GM15510 (cell line): ENCODE measurements around the gene IFIT2.

ENCODE experiments used
- POLR2A ChIP-seq: IDR thresholded peaks from 3 replicates; pipeline ENCODE4 v1.6.1; 2011; ENCODE audit warnings: borderline replicate concordance; ENCODE audit not compliant: insufficient read length; ENCODE audit errors: extremely low read depth

IFIT2 gene, protein sequence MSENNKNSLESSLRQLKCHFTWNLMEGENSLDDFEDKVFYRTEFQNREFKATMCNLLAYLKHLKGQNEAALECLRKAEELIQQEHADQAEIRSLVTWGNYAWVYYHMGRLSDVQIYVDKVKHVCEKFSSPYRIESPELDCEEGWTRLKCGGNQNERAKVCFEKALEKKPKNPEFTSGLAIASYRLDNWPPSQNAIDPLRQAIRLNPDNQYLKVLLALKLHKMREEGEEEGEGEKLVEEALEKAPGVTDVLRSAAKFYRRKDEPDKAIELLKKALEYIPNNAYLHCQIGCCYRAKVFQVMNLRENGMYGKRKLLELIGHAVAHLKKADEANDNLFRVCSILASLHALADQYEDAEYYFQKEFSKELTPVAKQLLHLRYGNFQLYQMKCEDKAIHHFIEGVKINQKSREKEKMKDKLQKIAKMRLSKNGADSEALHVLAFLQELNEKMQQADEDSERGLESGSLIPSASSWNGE

DNA sequence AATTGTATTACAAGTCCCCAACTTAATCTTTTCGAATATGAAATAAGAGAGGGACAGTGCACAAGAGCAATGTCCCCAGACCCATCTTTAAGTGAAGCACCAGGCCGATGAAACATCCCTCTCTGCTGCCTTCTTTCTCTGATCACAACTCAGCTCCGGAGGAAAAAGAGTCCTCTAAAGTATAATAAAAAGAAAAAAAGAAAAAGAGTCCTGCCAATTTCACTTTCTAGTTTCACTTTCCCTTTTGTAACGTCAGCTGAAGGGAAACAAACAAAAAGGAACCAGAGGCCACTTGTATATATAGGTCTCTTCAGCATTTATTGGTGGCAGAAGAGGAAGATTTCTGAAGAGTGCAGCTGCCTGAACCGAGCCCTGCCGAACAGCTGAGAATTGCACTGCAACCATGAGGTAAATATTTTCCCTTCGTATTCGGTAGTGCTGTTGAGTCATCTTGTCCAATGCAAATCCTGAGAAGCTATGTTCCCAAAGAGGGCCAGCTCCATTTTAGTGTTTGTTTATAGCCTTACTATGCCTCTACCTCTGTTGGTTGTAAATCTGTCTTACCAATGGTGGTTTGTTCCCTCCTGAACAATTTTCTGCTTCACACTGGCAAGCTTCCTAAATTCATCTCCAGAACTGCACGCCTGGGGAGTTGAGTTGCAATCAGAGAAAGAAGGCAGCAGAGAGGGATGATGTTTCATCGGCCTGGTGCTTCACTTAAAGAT is at the start of gene IFIT2:
IFIT2 (plus strand) TSS at position 326 of the 725 bp plus-strand sequence; CDS start at position 404, 78 bp downstream.
- peak; percentile 56 for TF ChIP-seq POLR2A

DNA sequence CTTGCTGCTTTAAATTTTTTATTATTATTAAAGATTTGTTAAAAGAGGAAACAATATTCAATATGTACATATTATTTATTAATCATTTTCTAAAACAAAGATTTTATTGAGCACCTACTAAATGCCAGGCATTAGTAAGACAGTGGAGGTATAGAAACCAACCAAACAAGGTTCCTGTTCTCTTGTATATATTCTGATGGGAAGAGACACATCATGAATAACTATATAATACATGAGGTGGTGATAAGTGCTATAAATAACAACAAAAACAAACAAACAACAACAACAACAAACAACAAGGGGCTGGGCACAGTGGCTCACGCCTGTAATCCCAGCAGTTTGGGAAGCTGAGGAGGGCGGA is 49.6 kb upstream of the IFIT2 start:
- TF ChIP-seq POLR2A = no peak

DNA sequence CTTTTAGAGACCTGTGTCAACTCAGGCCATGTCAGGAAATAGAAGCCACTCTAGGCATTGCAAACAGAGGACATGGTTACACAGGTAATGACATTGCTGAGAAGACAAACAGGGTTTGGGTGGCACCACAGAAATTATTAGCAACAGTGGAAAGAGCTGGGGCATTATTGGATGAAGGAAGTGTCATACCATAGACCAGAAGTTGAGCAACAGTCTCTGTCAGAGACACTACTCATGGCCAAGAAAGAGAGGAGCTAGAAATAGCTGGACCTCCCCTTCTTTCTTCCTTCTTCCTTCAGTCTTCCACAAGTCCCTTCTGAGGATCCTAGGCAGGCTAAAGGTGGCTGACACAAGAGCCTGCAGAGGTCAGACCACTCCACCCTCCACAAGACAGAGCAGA is 46.1 kb upstream of the IFIT2 start:
- TF ChIP-seq POLR2A = no peak

DNA sequence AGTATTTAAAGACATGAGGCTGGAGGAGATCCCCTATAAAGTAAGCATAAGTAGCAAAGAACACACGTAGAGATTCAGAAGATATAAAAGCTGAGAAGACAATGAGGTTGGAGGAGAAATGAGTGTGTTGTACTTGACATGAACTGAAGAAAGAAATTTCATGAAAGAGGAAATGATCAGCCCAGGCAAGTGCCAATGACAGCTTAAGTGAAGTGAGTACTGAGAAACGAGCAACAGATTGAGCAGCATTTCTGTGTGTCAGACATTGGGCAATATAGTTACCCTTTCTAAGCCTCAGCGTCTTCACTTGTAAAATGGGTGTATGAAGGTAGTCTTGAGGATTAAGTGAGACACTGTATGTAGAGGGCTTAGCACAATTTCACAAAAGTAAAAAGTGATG is 45.5 kb upstream of the IFIT2 start:
- TF ChIP-seq POLR2A = no peak

DNA sequence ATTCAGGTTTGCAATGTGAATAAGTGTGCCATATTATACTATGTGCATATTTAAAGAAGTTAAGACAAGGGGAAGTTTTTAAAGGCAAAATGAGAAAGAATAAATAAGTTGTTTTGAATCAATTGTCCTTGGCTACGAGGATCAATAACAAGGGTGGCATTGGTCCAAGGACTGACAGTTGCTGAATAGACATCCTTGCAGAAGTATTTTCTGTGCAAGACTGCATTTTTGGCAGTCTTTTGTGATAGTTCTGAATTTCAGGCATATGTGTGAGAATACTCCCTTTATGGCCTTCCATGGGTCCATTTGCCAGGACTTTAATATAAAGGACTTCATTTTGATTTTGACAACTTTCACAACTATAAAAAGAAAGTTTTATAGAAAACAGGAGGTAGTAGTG is 44.9 kb upstream of the IFIT2 start:
- no peak for TF ChIP-seq POLR2A

DNA sequence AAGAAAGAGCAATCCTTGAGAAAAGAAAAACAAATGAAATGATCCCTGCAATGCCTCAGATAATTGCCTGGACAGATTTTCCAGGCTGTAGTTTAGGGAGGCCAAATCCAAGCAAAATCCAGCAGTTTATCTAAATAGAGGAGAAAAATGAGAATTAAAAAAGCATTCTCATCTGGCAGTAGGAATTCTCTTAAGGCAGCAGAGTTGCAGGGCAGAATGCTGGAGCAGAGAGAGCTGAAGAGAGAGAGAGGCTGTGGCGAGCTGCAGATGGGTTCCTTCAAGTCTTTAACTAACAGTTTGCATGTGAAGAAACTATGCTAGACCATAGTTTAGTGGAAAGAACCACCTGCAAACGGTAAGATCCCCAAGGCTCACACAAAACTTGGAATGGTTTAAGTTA is 44.3 kb upstream of the IFIT2 start:
- TF ChIP-seq POLR2A = no peak

DNA sequence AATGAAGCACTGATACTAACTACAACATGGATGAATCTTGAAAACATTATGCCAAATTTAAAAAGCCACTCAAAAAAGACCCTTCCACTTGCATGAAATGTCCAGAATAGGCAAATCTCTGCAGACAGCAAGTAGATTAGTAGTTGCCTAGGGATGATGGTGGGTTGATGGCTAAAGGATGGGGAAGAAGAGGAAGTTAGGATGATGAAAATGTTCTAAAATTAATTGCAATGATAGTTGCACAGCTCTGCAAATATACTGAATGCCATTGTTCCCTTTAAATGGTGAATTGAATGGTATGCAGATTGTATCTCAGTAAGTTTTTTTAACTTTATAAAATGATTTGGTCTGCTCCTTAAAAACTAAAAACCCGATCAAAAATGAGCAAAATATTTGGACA is 43.0 kb upstream of the IFIT2 start:
- TF ChIP-seq POLR2A = no peak

DNA sequence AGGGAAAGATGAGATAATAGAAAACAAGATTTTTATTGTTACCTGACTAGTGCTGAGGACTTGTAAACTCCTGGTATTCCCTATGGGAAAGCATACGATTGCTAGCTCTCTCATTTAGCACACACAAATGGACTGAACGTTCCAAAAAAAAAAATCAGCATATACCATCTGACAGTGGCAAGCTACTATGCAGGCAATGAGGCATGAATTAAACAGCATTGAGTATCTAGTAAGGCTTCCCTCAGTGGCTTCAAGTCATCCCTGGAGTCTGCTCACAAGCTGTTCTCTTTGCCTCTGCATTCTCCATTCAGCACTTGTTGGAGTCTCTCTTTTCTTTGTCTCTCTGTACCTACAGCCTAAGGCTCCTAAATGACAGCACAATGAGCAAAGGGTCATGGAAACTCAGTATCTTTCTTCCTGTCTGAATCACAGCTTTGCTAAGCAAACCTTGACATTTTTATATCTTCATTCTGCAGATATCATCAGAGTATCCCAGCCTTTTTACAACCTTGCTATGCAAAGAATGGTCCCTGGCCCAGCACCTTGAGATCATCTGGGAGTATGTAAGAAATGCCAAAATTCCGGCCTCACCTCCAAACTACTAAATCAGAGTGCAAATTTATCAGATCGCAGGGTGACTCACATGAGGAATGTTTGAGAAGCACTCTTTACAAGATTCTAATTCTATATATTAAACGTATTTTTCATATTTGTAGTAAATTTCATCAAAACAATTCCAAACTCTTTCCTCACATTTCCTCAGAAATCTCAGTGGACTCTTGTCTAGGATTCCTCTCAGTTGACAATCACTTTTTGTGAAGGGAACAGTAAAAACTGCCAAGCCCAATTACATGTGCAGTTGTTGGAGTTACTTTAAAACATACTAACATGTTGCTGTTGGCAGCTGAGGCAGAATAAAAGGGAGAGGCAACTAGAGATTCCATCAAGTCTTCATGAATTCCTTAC is 39.5 kb upstream of the IFIT2 start:
- TF ChIP-seq POLR2A = no peak

DNA sequence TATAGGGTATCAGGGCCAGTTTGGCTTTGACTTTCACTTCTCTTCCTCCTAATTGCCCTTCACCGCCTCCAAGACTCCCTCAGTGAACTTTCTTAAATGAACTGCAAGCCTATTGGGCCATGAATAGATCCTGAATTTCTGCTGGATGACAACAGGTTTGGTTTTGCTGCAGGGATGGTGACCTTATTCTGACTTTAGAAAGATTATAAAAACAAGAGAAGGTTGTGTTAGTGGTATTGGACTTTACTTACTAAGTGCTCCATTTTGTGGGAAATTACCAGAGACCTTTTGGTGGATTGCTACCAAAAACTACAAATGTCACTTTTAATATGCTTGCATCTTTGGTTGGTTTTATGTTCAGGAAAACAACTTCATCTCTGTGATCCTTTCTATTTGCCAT is 38.8 kb upstream of the IFIT2 start:
- TF ChIP-seq POLR2A = no peak

DNA sequence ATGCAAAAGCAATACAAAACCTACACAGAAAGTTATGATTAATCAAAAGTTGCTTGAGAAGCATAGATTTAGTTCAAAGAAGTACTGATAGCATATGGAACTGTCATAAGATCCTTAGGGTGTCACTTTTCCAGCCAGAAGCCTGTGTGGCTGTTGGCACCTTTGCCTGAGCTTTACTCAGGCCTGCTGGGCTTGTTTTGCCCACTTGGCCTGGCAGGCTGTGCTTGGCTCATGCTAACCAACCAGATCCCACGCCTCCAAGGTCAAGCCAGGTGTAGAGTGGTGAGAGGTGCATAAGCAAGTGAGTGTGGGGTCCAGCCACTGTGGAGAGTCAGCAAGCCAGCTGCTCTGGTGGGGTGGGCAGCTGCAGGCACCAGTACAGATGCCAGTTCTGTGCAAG is 38.3 kb upstream of the IFIT2 start:
- TF ChIP-seq POLR2A = no peak

DNA sequence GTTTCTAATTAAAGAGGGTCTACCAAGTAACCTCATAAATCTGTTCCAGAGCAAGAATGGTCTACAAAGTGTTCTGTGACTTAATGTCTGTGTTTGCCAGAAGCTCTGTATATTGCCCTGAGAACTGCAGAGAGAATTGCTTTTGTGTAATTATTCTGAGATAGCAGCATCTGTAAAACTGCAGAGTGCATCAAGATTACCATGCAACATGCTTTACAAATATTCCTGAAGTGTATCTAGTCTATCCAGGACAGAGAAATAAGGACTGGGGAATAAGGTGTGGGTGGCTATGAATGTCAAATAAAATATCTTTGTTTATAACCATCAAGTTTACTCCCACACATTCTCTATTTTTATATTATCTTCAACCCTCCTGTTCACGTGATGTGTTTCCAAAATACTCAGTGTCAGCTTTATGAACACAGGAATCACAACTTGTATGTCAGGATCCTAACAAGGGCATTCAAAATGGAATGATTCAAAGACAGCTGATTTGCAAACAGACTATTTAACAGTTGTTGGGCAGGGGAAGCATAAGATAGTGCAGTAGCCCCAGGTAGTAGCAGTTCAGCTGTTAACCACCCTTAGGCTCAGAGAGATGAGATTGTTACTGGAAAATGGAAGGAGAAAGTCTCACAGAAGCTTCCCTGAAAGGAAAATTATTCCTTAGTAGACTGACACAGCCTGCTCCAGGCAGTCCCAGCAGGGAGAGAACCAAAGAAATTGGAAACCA is 35.0 kb upstream of the IFIT2 start:
- no peak for TF ChIP-seq POLR2A

DNA sequence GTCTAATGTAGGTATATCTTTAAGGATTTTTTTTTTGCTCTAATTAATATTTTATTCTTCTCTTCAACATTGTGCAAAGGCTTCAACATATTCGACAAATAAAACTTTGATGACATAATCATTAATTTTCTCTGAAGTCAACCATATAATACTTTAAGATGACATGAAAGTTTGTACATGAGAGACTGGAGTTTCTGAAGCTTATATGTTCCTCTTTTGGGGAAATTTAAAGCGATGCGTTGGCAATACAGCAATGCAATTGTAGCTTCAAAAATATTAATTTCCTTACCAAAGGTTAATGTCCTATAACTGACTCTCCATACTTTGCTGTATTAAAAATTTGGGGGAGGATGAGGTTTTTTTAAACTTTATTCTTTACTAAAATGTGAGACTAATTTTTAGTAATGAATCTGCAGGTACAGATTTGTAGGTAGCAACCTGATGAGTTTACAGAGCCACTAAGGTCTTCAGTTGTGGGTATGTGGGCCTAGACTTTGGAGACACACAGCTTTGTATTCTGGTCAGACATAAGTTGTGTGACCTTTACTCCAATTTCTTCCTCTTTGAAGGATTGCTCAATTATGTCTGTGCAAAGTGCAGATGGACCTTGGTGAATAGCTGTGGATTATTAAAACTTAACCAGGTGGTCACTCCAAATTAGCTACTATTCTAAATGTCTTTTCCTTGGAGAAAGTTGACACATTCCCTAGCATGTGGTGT is 32.3 kb upstream of the IFIT2 start:
- no peak for TF ChIP-seq POLR2A

DNA sequence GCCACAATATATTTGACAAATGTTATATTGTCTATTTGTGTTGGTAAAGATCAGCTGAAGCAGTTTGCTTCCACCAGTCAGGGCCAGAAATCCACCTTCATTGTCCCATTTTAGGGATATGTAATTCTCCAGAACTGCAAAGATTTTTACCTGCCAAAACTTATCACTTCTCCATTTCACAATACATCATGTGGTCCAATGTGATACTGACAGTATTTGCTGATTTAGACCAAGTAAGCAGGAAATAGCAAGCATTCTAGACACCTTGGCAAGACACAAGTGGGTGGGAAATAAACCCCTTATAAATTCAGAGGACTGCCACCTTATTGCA is 31.7 kb upstream of the IFIT2 start:
- no peak for TF ChIP-seq POLR2A

DNA sequence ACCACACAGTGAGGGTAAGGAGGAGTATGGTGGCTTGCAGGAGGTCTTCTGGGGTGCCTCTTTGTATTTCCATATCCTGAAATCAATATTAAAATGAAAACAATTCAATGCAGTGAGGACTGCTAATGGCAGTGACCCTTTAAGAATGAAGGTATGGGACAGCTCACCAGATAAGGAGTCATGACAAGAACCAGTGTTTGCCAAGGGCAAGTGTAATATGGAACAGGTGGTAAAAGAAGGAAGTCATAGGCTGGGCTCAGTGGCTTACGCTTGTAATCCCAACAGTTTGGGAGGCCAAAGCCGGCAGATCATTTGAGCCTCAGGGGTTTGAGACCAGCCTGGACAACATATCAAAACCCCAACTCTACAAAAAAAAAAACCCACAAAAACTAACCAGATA is 30.3 kb upstream of the IFIT2 start:
- TF ChIP-seq POLR2A = no peak
